HG03460 (cell line): ENCODE measurements around the gene RANBP9.

Source experiments
- ATAC-seq: cut with Tn5 transposase; IDR thresholded peaks from one replicate; pipeline ENCODE4 v1.9.1; 2021; ENCODE audit not compliant: unreplicated experiment

RANBP9 gene

DNA sequence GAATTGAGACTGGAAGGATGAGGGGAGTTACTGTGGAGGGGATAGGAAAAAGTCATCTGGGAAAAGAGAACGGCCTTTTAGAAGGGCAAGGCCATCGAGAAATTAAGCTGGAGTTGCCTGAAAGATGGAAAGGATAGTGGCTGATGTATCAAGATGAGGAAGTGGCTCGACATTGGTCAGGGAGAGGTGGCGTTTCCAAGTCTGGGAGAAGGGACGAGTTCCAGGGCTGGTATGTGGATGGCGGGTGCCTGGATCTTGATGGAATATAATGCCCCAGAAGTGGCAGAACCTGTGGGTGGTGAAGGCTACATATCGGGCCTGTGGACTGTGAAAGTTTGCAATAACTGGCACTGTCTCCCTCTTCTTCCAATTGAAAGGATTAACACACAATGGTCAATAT, 139.4 kb downstream of the RANBP9 start:
- no peak for ATAC-seq
